Fibroblast of lung (primary cell): Measurements from ENCODE around the gene PDIK1L. TPM values are rescaled to one million over a fixed set of nuclear protein-coding genes. Genes with fewer than 3 reads are reported as not detected.

Experiments used
- polyA plus RNA-seq, 2 donors: library from polyadenylated mRNA; depleted of rRNA in 1 of 2; stranded (reverse) in 1 of 2; unstranded in 1 of 2; fragments of >200 nt; gene quantifications; 2 replicates each; pipeline ENCODE4 v1.2.1, GENCODE V29; 2011 to 2012; ENCODE audit warnings: missing spikeins in 1 of 2
- total RNA-seq: library from RNA; depleted of rRNA; stranded (reverse); fragments of >200 nt; gene quantifications from 2 replicates; pipeline ENCODE4 v1.2.1, GENCODE V29; 2014

PDIK1L gene
- total and polyA plus RNA-seq, 2 donors (not counting 1 experiment from before 2014, with no cell fraction given) = 3.0 to 4.3 TPM

Other genes with a start within 250 kb of the PDIK1L start
- 11.6 and 15.9 TPM in 2 replicates for gene PAQR7, start 236.1 kb upstream of the PDIK1L start, total RNA-seq
- 7.4 and 12.8 TPM in 2 replicates for gene PAQR7, start 236.1 kb upstream of the PDIK1L start, polyA plus RNA-seq
- gene STMN1, start 205.4 kb upstream of the PDIK1L start, total RNA-seq = 46.2 and 90.7 TPM in 2 replicates
- 94.7 and 304 TPM in 2 replicates for gene STMN1, start 205.4 kb upstream of the PDIK1L start, polyA plus RNA-seq
- 8.2 and 11.7 TPM in 2 replicates for gene PAFAH2, start 113.8 kb upstream of the PDIK1L start, total RNA-seq
- gene PAFAH2, start 113.8 kb upstream of the PDIK1L start, polyA plus RNA-seq = 8.3 and 11.3 TPM in 2 replicates
- 0.26 and 0.33 TPM in 2 replicates for gene EXTL1, start 90.0 kb upstream of the PDIK1L start, total RNA-seq
- 0.14 and 0.39 TPM in 2 replicates for gene EXTL1, start 90.0 kb upstream of the PDIK1L start, polyA plus RNA-seq
- gene SLC30A2, start 65.7 kb upstream of the PDIK1L start, total RNA-seq = not detected in 2 replicates
- gene SLC30A2, start 65.7 kb upstream of the PDIK1L start, polyA plus RNA-seq = not detected in 2 replicates
- gene TRIM63, start 44.2 kb upstream of the PDIK1L start, total RNA-seq = not detected in 2 replicates
- gene TRIM63, start 44.2 kb upstream of the PDIK1L start, polyA plus RNA-seq = not detected in 2 replicates
- gene FAM110D, start 47.3 kb downstream of the PDIK1L start, total RNA-seq = not detected in 2 replicates
- gene FAM110D, start 47.3 kb downstream of the PDIK1L start, polyA plus RNA-seq = not detected in 2 replicates
- not detected in 2 replicates for gene C1orf232, start 57.1 kb downstream of the PDIK1L start, total RNA-seq
- not detected in 2 replicates for gene C1orf232, start 57.1 kb downstream of the PDIK1L start, polyA plus RNA-seq
- 30.7 and 38.8 TPM in 2 replicates for gene ZNF593, start 58.1 kb downstream of the PDIK1L start, total RNA-seq
- gene ZNF593, start 58.1 kb downstream of the PDIK1L start, polyA plus RNA-seq = 17.6 and 19.8 TPM in 2 replicates
- gene ZNF593OS, start 60.0 kb downstream of the PDIK1L start, total RNA-seq = not detected in 2 replicates
- gene ZNF593OS, start 60.0 kb downstream of the PDIK1L start, polyA plus RNA-seq = not detected in 2 replicates
- not detected in 2 replicates for gene CNKSR1, start 65.7 kb downstream of the PDIK1L start, total RNA-seq
- 0.08 TPM in 1 of 2 replicates, not detected in the other for gene CNKSR1, start 65.7 kb downstream of the PDIK1L start, polyA plus RNA-seq
- not detected in 2 replicates for gene CATSPER4, start 78.8 kb downstream of the PDIK1L start, total RNA-seq
- gene CATSPER4, start 78.8 kb downstream of the PDIK1L start, polyA plus RNA-seq = not detected in 2 replicates
- gene CEP85, start 122.4 kb downstream of the PDIK1L start, total RNA-seq = 3.9 and 6.9 TPM in 2 replicates
- 4.7 and 8.2 TPM in 2 replicates for gene CEP85, start 122.4 kb downstream of the PDIK1L start, polyA plus RNA-seq
- gene SH3BGRL3, start 168.3 kb downstream of the PDIK1L start, total RNA-seq = 12.8 and 39.6 TPM in 2 replicates
- gene SH3BGRL3, start 168.3 kb downstream of the PDIK1L start, polyA plus RNA-seq = 200 and 261 TPM in 2 replicates
- gene UBXN11, start 194.8 kb downstream of the PDIK1L start, total RNA-seq = 2.6 and 3.5 TPM in 2 replicates
- 6.5 and 7.1 TPM in 2 replicates for gene UBXN11, start 194.8 kb downstream of the PDIK1L start, polyA plus RNA-seq
- 0.51 TPM in 1 of 2 replicates, not detected in the other for gene CD52, start 206.1 kb downstream of the PDIK1L start, total RNA-seq
- gene CD52, start 206.1 kb downstream of the PDIK1L start, polyA plus RNA-seq = 0.28 and 0.31 TPM in 2 replicates
- not detected in 2 replicates for gene CRYBG2, start 242.3 kb downstream of the PDIK1L start, total RNA-seq
- gene CRYBG2, start 242.3 kb downstream of the PDIK1L start, polyA plus RNA-seq = not detected in 2 replicates